Fibroblast of lung (primary cell): ENCODE measurements around the gene GPR4.

Source experiments
- CTCF ChIP-seq, 2 donors: IDR thresholded peaks in 1 of 2; conservative IDR thresholded peaks in 1 of 2; 1 replicate in 1 of 2; 2 replicates in 1 of 2; pipeline ENCODE4 v1.5.1; 2011 to 2012; ENCODE audit warnings: low read length in 2 of 2, control low read depth in 1 of 2, inconsistent platforms in 1 of 2, low read depth in 1 of 2, mild to moderate bottlenecking in 1 of 2
- EZH2 ChIP-seq: IDR thresholded peaks from 2 replicates; pipeline ENCODE4 v1.5.1; 2012; ENCODE audit warnings: low read length, control low read depth, mild to moderate bottlenecking; ENCODE audit errors: missing control alignments

- TF ChIP-seq CTCF (conservative IDR thresholded peaks at IDR 0.05 in 1 of 2, IDR thresholded peaks at IDR 0.05 in 1 of 2; ENCODE audit: low read depth in 1 of 2, low read length in 2 of 2) (no peak), EZH2 (no peak)
These were observed 16.8 kb downstream of the GPR4 start for GRCh38 chr19:45585158-45585577.
